ENCODE data around the gene SCARF2.

- TF ChIP-seq POLR2AphosphoS5 (IDR thresholded peaks at IDR 0.05; ENCODE audit: low read depth, low read length): no peak
- no peak for TF ChIP-seq SIN3A (IDR thresholded peaks at IDR 0.05; ENCODE audit: borderline replicate concordance, insufficient read depth, low read length)
- no peak for TF ChIP-seq REST (IDR thresholded peaks at IDR 0.05; ENCODE audit: insufficient read depth in 1 of 2, low read depth in 2 of 2, low read length in 2 of 2)
Measured at GRCh38 chr22:20464912-20465758, 27.5 kb upstream of the SCARF2 start.
